DND-41 (cell line): ENCODE results near the gene ADI1.

ENCODE experiments used
- CTCF ChIP-seq: IDR thresholded peaks from 2 replicates; pipeline ENCODE4 v1.5.1; 2012; ENCODE audit warnings: borderline replicate concordance, low read length, moderate library complexity, mild to moderate bottlenecking; ENCODE audit not compliant: poor library complexity, severe bottlenecking; ENCODE audit errors: extremely low read depth
- EZH2 ChIP-seq: IDR thresholded peaks from 3 replicates; pipeline ENCODE4 v1.6.1; 2012; ENCODE audit warnings: borderline replicate concordance, low read depth, mild to moderate bottlenecking, moderate library complexity, low read length, inconsistent platforms; ENCODE audit not compliant: severe bottlenecking

GRCh38 chr2:3451169-3451568, 68.2 kb downstream of the ADI1 start:
- TF ChIP-seq CTCF (no peak), EZH2 (no peak)
